B cell (primary cell): ENCODE data around the gene IPO4. TPM values are rescaled to one million over a fixed set of nuclear protein-coding genes. Genes with fewer than 3 reads are reported as not detected.

ENCODE experiments used
- ATAC-seq: fragments of 200-7000 bp; cut with Tn5 transposase; one replicate; pipeline ENCODE4 v1.10.0; 2021; ENCODE audit warnings: low read depth, mild to moderate bottlenecking, moderate number of reproducible peaks, moderate library complexity
- CTCF ChIA-PET: fragments of 350-600 bp; sonication (Branson Sonifier 250); formaldehyde crosslinking; loops from one replicate; lab custom pipeline; 2021; ENCODE audit warnings: antibody characterized with exemption, inconsistent platforms; lab: Charles Lee
- POLR2A ChIA-PET: fragments of 350-600 bp; sonication (Branson Sonifier 250); formaldehyde crosslinking; loops from one replicate; lab custom pipeline; 2021; ENCODE audit warnings: antibody characterized with exemption; lab: Charles Lee
- DNase-seq: peaks from one replicate; pipeline ENCODE4 v3.0.0; 2013
- H2AFZ ChIP-seq: 2 replicates; pipeline ENCODE4 v1.6.1; 2012; ENCODE audit warnings: mild to moderate bottlenecking, low read depth, low read length; ENCODE audit not compliant: insufficient read depth, poor library complexity, severe bottlenecking
- H3K27ac ChIP-seq, 2 donors: 1 replicate in 1 of 2; 2 replicates in 1 of 2; pipeline ENCODE4 v1.5.1; 2012 to 2013; ENCODE audit warnings: low read length in 2 of 2, mild to moderate bottlenecking in 2 of 2, moderate library complexity in 1 of 2
- H3K27me3 ChIP-seq, 4 experiments: fragments of 200-600 bp in 1 of 4; sonication (generic) in 1 of 4; replicated peaks in 1 of 4; 1 replicate in 2 of 4; 2 replicates in 2 of 4; pipeline versions ENCODE4 v1.6.1 to v1.7.0; 2013 to 2016; ENCODE audit warnings: low read length in 3 of 4, mild to moderate bottlenecking in 2 of 4, mixed read lengths in 1 of 4, moderate library complexity in 1 of 4; ENCODE audit not compliant: insufficient read depth in 4 of 4, control insufficient read depth in 3 of 4; ENCODE audit errors: control extremely low read depth in 1 of 4
- H3K36me3 ChIP-seq, 2 experiments: replicated peaks in 1 of 2; 1 replicate in 1 of 2; 2 replicates in 1 of 2; pipeline versions ENCODE4 v1.6.1 to v1.7.1; 2013; ENCODE audit warnings: low read length in 1 of 2; ENCODE audit not compliant: insufficient read depth in 2 of 2, control insufficient read depth in 1 of 2; ENCODE audit errors: control extremely low read depth in 1 of 2, extremely low read depth in 1 of 2
- H3K4me1 ChIP-seq, 2 donors: fragments of 200-600 bp in 1 of 2; sonication (generic) in 1 of 2; 1 replicate in 1 of 2; 2 replicates in 1 of 2; pipeline versions ENCODE4 v1.5.1 to v1.6.1; 2013 to 2017; ENCODE audit warnings: low read length in 2 of 2; ENCODE audit not compliant: control insufficient read depth in 2 of 2, insufficient read depth in 2 of 2
- H3K4me2 ChIP-seq: replicated peaks from 2 replicates; pipeline ENCODE3; 2012; ENCODE audit warnings: mild to moderate bottlenecking, low read depth, low read length; ENCODE audit not compliant: poor library complexity, severe bottlenecking
- H3K4me3 ChIP-seq, 5 experiments: fragments of 200-600 bp in 1 of 5; sonication (generic) in 1 of 5; 1 replicate in 3 of 5; 2 replicates in 2 of 5; pipeline versions ENCODE4 v1.5.1 to v1.7.0; 2011 to 2016; ENCODE audit warnings: low read length in 4 of 5, mild to moderate bottlenecking in 4 of 5, low read depth in 2 of 5, control low read depth in 1 of 5, moderate library complexity in 1 of 5; ENCODE audit not compliant: insufficient read depth in 1 of 5; ENCODE audit errors: control extremely low read depth in 1 of 5, extremely low read depth in 1 of 5
- H3K79me2 ChIP-seq: fragments of 200-600 bp; sonication (generic); one replicate; pipeline ENCODE4 v1.6.0; 2016; ENCODE audit warnings: low read length; ENCODE audit not compliant: control insufficient read depth, insufficient read depth
- H3K9ac ChIP-seq: fragments of 200-600 bp; sonication (generic); 2 replicates; pipeline ENCODE4 v1.6.1; 2017; ENCODE audit warnings: mild to moderate bottlenecking, low read length, moderate library complexity
- H3K9me3 ChIP-seq, 3 donors: one replicate each; pipeline versions ENCODE4 v1.6.1 to v1.7.1; 2013; ENCODE audit warnings: low read length in 2 of 3; ENCODE audit not compliant: control insufficient read depth in 2 of 3, insufficient read depth in 1 of 3; ENCODE audit errors: control extremely low read depth in 1 of 3
- H4K20me1 ChIP-seq: 2 replicates; pipeline ENCODE4 v1.6.0; 2012; ENCODE audit warnings: mild to moderate bottlenecking, low read length; ENCODE audit not compliant: insufficient read depth, control insufficient read depth, poor library complexity, severe bottlenecking
- H3K27ac Mint-ChIP-seq: one replicate; pipeline ENCODE4 v1.8.0; 2021; ENCODE audit warnings: mixed read lengths
- H3K27me3 Mint-ChIP-seq: one replicate; pipeline ENCODE4 v1.8.0; 2021; ENCODE audit warnings: mixed read lengths
- H3K4me1 Mint-ChIP-seq: one replicate; pipeline ENCODE4 v1.8.0; 2021; ENCODE audit warnings: mixed read lengths
- H3K4me3 Mint-ChIP-seq: one replicate; pipeline ENCODE4 v1.8.0; 2021; ENCODE audit warnings: mixed read lengths
- H3K9me3 Mint-ChIP-seq: one replicate; pipeline ENCODE4 v1.8.0; 2022; ENCODE audit warnings: mixed read lengths; ENCODE audit not compliant: insufficient read depth
- EZH2 ChIP-seq: IDR thresholded peaks from 2 replicates; pipeline ENCODE4 v1.6.1; 2012; ENCODE audit warnings: borderline replicate concordance, low read depth, mild to moderate bottlenecking, moderate library complexity, low read length; ENCODE audit not compliant: insufficient read depth, poor library complexity, severe bottlenecking
- WGBS: methylation state at CpG from one replicate; pipeline ENCODE4 v1.1.5; 2013; ENCODE audit warnings: missing lambda C conversion rate; ENCODE audit not compliant: insufficient coverage; 5-methylcytosine and 5-hydroxymethylcytosine counted together
- intact Hi-C: fragments of 100-400 bp; cut with micrococcal nuclease; formaldehyde crosslinking; loops from one replicate; pipeline ENCODE4 v1.10.0; 2022
- polyA plus RNA-seq: library from polyadenylated mRNA; depleted of rRNA; stranded (reverse); fragments of >200 nt; gene quantifications from 2 replicates; pipeline ENCODE4 v1.2.3, GENCODE V29; 2012
- total RNA-seq, 2 donors: library from RNA; stranded (reverse); fragments of 120-200 nt in 1 of 2; gene quantifications; 1 replicate in 1 of 2; 2 replicates in 1 of 2; pipeline versions ENCODE4 v1.2.3 to v1.2.4, GENCODE V29; 2013 to 2022
- TF ChIP-seq, protein P1 (sequence below): fragments of 200-600 bp; IDR thresholded peaks from one replicate; pipeline ENCODE4 v1.8.0; 2022; ENCODE audit warnings: antibody characterized with exemption, mild to moderate bottlenecking

Gene IPO4
- total and polyA plus RNA-seq, 2 donors (not counting 1 experiment from before 2014, with no cell fraction given), result 28.3 to 35.0 TPM

DNA sequence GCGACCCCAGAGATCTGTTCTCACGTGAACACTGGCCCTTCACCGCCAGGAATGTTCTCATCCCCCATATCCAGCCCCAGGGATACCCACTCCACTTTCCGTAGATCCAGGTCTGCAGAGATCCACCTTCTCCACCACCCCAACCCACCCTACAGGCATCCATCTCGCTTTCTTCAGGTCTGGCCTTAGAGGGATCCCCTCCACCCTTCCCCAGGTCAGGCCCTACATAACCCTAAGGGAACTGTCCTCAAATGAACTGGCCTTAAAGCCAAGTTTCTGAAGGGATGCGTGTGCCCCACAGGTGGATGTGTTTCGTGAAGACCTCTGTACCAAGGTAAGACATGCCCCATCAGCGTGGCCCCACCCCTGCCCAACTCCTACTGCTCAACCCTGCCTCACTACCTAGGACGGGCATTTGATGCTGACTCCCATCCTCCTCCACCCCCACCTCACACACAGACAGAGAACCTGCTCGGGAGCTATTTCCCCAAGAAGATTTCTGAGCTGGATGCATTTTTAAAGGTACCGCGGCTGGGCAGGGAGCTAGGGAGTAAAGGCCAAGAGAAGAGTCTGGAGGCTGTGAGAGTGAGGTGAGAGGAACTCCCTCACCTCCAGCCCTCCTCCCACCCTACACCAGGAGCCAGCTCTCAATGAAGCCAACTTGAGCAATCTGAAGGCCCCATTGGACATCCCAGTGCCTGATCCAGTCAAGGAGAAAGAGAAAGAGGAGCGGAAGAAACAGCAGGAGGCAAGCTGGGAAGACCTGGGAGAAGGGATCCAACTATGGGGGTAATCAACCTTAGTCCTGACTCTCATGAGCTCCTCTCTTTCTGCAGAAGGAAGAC, 51.7 kb downstream of the IPO4 start:
- peaks cover 52% of the 10 kb centered on the region for H3K79me2 ChIP-seq
- POLR2A ChIA-PET, result interaction anchor here (0.5 to 3.3 kb wide), 10 partner anchors 10 to 137 kb away, joined by 3 to 49 read pairs (median 5); partner anchors contain the start of genes DCAF11, IPO4, IRF9 and MDP1
- Mint-ChIP-seq H3K27me3 (no peaks in the 10 kb centered on the region), H3K9me3 (no peaks in the 10 kb centered on the region), H3K27ac (peak overlapping the region; percentile 91), H3K4me3 (peak overlapping the region; percentile 92), H3K4me1 (peaks cover 60% of the 10 kb centered on the region)
- WGBS, result 21% methylated on average over 8 of the region's 13 CpGs
- no peak for TF ChIP-seq EZH2
- peak overlapping the region; percentile 54 to 96 (median 78) for H3K4me3 ChIP-seq
- intact Hi-C loops, result loop anchor here (1.0 to 2.0 kb wide), 6 partner anchors 9 to 105 kb away; partner anchors contain the start of genes DCAF11, IRF9, NRL and PCK2
- peaks cover 16% of the 10 kb centered on the region for H4K20me1 ChIP-seq
- ATAC-seq, result no peak
- H3K36me3 ChIP-seq, result peaks cover 0 to 27% of the 10 kb centered on the region in 2 experiments
- H3K9me3 ChIP-seq, result no peaks in the 10 kb centered on the region
- no peak for DNase-seq
- CTCF ChIA-PET, result interaction anchor here (0.8 to 4.6 kb wide), 10 partner anchors 10 to 197 kb away, joined by 3 to 43 read pairs (median 6); partner anchors contain the start of genes DCAF11, IRF9, NRL and PSME2
- peak overlapping the region; percentile 90 for H3K4me2 ChIP-seq
- H3K27ac ChIP-seq, result peak overlapping the region; percentile 87 to 97
- H3K4me1 ChIP-seq, result peaks cover 33 to 45% of the 10 kb centered on the region in 2 donors
- peak overlapping the region; percentile 97 for H3K9ac ChIP-seq
- no peaks in the 10 kb centered on the region for H3K27me3 ChIP-seq
- peak overlapping the region; percentile 96 for H2AFZ ChIP-seq

DNA sequence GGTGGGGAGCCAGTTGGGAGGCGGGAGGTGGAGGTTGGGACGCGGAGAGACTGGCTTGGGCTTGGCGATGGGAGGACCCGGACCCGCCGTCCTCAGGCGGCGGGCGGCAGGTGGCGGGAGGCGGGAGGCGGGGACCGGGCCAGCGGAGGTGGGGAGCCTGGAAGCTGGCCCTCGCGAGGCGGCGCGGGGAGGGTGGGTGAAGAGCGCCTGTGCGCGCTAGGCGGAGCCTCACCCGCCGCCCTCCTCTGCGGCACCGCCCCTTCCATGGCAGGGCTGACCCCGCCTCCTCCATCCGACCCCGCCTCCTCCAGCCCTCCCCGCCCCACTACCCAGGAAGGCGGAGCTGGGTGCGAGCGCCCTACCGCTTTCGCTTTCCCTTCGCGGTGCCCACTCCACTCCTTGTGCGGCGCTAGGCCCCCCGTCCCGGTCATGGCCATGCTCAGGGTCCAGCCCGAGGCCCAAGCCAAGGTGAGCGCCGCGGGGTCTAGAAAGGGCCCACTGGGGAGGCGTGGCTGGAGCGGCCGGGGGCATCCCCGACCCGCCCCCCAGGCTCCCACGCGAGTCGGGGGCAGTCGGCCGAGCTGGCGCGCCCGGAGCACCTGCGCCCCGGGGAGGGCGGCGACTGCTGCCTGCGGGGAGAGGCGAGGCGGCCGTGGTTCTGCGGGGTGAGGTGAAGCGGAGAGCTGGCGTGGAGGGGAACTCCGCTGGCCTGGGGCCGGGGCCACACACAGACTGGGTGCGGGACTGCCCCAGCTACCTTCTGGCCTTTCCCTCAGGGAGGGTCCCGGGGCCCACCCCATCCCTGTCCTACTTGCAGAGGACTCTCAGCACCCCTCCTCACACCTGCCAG, 52.6 kb downstream of the IPO4 start, which contains the start of gene PSME1:
TSS of gene PSME1 (plus strand) at position 361 of the 850 bp plus-strand sequence. CDS start at position 430, 69 bp downstream.
- CTCF ChIA-PET, result interaction anchor here (0.7 to 4.6 kb wide), 11 partner anchors 9 to 197 kb away, joined by 3 to 43 read pairs (median 6); partner anchors contain the start of genes DCAF11, IRF9, MDP1 and NRL
- under 1% methylated on average over 67 of the region's 75 CpGs for WGBS
- intact Hi-C loops, result loop anchor here (1.0 to 2.0 kb wide), 6 partner anchors 10 to 106 kb away; partner anchors contain the start of genes DCAF11, IRF9, NRL and PCK2
- Histone ChIP-seq H3K4me1 (peaks cover 33 to 44% of the 10 kb centered on the region in 2 donors), H3K4me3 (peak within 1 kb of the TSS; percentile 54 to 96 (median 78)), H3K27me3 (no peaks in the 10 kb centered on the region), H3K79me2 (peaks cover 51% of the 10 kb centered on the region), H3K36me3 (peaks cover 0 to 27% of the 10 kb centered on the region in 2 experiments), H3K27ac (peak within 1 kb of the TSS; percentile 87 to 97), H3K9me3 (no peaks in the 10 kb centered on the region), H2AFZ (peak within 1 kb of the TSS; percentile 96), H3K4me2 (peak within 1 kb of the TSS; percentile 90), H4K20me1 (peaks cover 16% of the 10 kb centered on the region), H3K9ac (peak within 1 kb of the TSS; percentile 97)
- DNase-seq (peak; percentile 96), ATAC-seq (peak; percentile 97)
- H3K4me1 Mint-ChIP-seq, result peaks cover 57% of the 10 kb centered on the region
- POLR2A ChIA-PET, result interaction anchor here (0.5 to 3.3 kb wide), 19 partner anchors 9 to 295 kb away, joined by 3 to 49 read pairs (median 3); partner anchors contain the start of genes CHMP4A, DCAF11, IPO4 and IRF9
- peak within 1 kb of the TSS; percentile 92 for H3K4me3 Mint-ChIP-seq
- TF ChIP-seq, protein P1, sequence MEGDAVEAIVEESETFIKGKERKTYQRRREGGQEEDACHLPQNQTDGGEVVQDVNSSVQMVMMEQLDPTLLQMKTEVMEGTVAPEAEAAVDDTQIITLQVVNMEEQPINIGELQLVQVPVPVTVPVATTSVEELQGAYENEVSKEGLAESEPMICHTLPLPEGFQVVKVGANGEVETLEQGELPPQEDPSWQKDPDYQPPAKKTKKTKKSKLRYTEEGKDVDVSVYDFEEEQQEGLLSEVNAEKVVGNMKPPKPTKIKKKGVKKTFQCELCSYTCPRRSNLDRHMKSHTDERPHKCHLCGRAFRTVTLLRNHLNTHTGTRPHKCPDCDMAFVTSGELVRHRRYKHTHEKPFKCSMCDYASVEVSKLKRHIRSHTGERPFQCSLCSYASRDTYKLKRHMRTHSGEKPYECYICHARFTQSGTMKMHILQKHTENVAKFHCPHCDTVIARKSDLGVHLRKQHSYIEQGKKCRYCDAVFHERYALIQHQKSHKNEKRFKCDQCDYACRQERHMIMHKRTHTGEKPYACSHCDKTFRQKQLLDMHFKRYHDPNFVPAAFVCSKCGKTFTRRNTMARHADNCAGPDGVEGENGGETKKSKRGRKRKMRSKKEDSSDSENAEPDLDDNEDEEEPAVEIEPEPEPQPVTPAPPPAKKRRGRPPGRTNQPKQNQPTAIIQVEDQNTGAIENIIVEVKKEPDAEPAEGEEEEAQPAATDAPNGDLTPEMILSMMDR, result no peak
- TF ChIP-seq EZH2, result no peak
- H3K27me3 Mint-ChIP-seq, result no peaks in the 10 kb centered on the region
- H3K27ac Mint-ChIP-seq, result peak within 1 kb of the TSS; percentile 94
- no peaks in the 10 kb centered on the region for H3K9me3 Mint-ChIP-seq
